ENCODE results near the gene B3GAT1.

The B3GAT1 gene

DNA sequence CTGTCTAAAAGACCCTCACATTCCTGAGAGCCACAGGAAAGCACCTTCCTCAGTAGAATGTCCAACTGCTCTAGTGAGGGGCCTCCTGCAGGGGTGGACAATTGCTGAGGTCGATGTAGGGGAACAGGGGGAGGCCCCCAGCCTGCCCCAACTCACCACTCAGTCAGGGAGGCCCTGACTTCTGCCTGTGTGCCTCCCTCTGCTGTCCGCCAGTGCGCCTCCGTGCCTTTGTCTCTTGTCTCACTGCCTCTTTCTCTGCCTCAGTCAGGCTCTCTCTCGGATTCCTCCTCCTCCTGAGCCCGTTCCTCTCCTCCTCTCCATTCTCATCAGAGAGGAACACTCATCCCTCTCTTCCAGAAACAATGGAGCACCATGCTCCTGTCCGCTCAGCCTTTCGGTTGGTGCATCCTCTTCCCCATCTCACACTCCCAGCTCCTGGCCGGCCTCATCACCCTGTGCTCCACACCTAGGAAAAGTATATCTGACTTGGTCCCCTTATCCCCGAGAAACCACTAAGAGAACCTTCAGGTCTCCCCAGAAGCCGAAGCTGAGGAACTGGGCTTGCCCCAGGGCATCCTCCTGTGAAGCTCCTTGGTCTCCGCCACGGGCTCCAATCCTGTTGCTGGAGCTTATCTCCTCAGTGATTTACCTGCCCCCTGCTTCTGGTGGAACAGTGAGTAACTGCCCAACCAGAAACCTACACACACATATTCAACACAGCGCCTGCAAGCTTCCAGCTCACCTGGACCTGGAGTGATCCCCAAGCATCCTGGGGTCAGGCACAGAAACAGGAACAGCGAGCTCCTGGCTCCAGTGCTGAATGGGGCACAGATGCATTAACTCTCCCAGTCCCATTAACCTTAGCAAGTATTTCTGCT lies 2.3 kb downstream of the B3GAT1 start:
- no peak for DNase-seq

DNA sequence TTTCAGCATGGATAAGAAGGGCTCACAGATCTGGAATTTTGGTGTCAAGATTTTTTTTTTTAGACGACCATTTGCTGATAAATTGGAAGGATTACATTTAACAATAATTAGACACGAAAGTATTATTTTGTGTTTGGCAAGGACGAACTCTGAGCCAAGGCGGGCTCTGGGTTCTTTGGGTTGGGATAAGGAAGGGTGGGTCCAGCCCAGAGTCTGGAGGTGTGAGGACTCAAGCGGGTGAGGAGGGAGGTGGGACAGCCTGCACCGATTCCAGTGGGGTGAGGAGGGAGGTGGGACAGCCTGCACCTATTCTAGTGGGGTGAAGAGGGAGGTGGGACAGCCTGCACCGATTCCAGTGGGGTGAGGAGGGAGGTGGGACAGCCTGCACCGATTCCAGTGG lies 4.1 kb downstream of the B3GAT1 start:
- DNase-seq, result no peak

DNA sequence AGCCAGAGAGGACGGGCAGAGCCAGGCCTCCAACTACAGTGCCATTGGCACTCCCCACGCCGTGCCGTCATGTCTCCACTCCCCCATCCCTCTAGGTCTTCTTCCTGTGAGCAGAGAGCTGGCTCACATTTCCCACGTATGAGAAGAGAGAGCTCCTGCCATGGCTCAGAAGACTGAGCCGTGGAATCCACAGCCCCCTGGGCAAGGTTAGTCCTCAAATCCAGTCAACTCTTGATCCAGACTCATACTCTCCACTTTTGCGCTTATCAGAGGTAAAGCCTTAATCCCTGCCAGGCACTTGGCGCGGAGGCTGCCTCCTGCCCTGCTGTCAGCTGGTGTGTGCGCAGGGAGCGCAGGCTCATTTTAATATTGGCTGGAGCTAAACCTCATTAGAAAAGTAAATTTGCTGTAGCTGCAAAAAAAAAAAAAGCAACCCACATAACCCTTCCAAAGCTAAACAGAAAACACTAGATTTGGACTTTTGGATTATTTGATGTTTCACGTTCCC lies 4.7 kb downstream of the B3GAT1 start:
- no peak for DNase-seq

DNA sequence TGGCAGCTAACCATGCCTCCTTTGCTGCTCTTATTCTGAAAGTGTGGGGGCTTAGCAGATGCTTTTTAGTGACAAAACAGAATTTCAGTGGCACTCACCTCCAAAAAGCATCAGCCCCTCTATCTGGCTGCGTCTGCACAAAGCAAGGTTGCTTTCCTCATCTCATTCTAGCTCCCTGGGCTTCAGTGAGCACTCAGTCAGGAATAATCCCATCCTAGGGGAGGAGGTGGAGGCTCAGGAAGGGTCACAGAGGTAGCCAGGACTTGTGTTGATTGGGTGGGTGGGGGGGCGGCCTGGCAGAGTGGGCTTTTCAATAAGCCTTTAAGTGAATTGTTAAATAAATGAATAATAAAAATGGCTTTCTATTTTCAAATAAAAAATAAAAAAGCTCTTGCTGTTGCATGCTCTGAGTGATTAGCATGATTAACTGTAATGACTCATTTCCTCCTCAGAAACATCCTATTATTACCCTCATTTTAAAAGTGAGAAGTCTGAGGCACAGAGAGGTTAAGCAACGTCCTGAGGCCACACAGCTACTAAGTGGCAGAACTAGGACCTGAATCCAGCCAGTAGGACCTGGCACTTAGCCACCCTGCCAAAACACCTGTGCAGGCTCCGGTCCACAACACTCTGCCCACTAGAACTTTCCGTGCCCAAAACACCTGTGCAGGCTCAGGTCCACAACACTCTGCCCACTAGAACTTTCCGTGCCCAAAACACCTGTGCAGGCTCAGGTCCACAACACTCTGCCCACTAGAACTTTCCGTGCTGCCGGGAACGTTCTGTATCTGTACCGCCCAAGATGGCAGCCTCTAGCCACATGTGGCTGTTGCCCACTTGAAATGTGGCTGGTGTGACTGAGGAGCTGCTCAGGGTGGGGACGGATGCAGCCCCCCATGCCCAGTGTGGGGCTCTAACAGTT lies 5.5 kb downstream of the B3GAT1 start:
- no peak for DNase-seq

DNA sequence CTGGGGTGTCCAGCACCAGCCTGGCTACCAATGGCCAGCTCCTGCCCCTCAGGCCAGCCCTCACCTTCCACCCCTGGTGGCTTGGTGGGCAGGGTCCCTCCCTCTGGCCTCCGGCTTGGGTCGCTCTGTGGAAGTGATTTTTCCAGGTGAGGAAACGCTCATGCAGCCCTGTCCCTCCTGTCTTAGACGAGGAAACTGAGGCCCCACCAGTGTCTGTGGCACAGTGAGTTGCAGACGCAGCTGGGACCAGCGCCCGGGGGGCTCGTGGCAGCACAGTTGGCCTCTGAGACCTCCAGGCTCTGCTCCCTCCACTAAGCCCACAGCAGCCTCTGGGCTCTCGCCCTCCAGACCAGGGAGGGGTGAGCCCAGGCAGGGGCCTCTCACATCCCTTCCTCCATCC lies 6.2 kb downstream of the B3GAT1 start:
- DNase-seq, result no peak

DNA sequence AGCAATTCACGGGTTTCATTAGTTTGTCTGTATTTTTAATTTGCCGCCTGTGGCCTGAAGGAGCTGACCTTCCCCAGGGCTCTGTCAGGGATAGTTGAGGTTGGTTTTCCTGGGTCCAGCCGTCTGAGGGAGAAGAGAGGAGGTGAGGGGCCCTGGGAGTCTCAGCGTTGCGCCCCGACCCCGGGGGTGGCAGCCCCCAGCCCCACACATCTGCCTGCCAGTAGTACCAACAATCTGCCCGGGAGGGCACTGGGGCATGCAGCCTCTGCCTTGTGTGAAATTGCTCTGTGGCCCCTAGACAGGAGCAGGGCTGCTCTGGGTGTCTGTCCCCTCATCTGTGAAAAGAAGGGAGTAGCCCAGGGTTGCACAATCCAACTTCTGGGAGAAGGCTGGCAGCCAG lies 6.6 kb downstream of the B3GAT1 start:
- DNase-seq, result no peak

DNA sequence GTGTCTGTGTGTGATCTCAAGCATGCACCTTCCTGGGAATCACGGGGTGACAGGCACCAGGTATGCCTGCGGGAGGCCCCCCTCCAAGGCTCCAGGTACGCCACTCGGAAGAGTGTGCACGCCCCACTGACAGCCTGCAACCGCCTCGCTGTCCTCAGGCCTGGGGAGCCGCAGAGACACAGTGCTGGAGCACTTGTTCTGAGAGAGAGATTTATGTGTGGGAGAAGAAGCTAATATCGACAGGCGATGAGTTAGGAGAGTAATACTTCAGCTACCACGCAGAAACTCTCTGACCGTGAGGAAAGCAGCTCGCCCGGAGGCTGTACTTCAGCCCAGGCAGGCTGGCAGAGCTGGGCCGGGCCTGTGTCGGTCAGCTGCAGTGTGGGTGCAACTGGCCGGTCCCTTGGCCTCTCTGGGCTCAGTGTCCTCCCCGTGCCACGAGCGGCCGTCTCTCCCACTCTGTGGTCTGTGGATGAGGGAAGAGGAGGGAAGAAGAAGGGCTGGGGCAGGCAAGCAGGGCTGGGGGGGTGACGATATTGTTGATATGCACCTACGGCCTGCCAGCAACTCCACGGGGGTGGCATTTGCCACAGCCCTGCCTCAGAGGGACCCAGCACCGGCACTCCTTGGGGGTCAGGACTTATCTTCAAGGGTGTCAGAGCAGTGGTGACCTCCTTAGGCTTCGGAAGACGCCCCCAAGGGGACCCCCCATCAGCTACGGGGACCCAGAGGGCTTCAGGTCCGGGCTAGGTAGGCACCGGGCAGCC lies 7.3 kb downstream of the B3GAT1 start:
- no peak for DNase-seq

DNA sequence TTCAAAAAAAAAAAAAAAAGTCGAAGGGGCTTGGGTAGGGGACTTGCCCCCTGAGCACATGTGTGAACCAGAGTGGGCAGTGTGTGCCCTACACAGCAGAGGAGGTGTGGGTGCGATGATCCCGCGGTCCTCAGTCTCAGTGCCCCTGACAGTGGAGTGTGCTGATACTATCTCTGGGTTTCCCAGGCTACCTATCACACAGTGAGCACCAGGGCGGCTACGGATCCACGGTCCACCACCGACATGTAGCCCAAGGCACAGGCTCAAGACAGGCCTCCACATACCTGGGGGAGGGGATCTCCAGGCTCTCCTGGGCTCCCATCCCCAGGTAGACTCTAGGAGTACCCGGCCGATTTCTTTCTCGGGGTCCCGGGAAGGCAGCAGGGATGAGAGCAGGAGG lies 9.1 kb downstream of the B3GAT1 start:
- DNase-seq, result no peak

DNA sequence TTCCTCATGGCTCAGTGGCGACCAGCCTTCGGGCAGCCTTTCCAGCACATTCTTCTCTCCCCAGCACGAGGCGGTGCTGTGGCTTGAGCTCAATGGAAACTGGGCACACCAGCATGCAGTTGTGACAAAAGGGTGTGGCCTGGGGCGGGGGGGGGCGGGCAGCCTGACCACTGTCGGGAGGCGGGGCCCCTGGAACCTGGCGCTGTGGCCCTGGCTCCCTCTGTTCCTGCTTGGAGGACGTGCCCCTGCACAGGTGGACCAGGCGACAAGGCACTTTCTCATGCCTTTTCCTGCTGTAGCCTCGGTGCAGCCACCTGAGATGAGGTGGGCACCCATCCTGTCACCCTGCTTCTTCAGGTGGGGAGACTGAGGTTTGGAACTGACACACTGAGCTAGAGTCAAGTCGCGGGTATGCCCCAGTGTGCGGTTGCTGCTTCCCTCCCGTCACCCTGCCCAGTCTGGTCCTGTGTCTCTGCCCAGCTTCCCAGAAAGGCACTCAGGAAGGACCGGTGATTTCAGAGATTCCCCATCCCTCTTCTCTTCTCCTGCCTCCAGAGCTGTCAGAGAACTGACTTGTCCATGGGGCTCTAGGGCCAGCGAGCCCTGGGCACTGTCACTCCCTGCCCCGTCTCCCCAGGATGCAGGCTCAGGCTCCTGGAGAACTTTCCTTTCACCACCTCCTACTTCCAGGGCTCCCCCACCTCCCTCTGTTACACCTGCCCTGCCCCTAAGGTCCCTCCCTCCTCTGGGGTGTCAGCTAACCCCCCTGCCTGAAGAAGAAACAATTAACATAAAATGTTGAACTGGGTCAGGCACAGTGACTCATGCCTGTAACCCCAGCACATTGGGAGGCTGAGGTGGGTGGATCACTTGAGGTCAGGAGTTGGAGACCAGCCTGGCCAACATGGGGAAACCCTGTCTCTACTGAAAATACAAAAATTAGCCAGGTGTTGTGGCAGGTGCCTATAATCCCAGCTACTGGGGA lies 9.9 kb downstream of the B3GAT1 start:
- no peak for DNase-seq

DNA sequence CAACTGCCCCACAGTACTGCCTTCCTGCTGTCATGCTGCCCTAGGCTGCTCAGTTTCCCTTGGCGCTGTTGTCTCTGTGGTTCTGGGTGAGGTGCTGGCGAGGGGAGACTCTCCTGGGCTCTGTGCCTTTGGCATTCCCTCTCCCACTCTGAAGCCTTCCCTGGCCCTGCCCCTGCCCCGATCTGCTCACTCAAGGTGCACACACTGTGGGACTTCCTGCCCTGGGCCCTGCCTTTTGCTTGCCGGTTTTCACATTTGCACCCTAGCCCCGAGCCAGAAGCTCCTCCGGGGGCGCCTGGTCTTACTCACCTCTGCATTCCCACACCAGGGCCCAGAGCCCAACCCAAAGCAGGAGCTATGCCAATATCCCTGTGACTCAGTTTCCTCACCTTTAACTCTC lies 12.0 kb downstream of the B3GAT1 start:
- no peak for DNase-seq

DNA sequence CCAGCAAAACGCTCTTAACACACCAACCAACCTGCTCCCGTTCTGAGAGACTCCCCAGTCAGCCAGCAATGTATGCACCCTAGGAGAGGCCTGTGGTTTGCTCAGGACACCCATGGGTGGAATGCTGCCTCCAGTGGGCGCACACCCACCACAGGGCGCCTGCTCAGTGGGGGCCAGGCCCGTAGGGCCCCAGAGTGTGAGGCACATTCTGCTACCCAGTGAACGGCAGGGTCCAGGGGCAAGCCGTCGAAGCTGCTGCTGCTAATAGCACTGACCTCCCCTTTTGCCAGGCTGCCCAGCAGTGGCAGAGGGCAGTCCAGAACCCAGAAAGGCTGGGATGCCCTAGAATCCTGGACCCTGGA lies 12.8 kb downstream of the B3GAT1 start:
- DNase-seq, result no peak

DNA sequence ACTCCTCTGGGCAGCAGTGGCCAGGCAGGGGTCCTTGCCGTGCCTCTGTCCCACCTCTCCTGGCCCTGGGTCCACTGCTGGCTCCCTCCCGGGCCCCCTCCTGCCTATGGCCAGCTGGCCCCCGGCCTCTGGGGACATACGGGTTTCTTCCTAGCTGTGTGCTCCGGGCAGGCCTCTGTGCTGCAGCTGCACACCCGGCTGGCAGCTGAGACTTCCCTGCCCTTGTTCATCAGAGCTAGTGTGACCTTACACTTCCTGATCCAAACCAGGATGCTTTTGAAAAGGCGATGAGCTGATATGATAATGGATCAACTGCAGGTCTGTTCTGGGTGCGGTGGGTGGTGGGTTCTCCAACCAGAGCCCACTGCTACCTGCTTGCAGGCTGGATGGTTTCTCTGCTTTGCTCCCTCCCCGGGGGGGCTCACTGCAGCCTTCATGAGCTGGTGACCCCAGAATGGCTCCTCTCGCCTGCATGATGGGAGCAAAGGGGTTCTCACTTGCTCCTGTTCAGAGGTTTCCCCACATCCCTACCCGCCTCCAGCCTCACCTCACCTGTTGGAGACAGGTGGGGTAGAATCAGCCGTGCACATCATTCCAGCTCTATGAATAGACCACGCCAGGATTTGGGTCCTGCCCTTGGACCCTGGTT lies 13.3 kb downstream of the B3GAT1 start:
- DNase-seq, result no peak

DNA sequence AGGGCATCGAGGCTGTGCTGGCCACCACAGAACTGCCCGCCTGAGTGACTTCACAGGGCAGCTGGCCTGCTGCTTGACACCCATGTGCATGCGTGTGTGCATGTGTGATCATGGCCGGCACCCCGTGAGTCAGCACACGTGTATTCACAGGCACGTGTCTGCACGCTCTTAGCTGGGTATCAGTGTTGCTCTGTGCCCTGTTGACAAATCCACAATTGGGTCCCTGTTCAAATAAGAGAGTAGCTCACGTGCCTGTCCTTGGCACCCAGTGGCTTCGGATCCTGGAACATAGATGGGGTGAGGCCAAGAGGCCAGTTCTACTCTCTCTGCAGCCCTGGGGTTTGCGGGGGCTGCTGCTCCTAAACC lies 14.0 kb downstream of the B3GAT1 start:
- DNase-seq, result no peak

DNA sequence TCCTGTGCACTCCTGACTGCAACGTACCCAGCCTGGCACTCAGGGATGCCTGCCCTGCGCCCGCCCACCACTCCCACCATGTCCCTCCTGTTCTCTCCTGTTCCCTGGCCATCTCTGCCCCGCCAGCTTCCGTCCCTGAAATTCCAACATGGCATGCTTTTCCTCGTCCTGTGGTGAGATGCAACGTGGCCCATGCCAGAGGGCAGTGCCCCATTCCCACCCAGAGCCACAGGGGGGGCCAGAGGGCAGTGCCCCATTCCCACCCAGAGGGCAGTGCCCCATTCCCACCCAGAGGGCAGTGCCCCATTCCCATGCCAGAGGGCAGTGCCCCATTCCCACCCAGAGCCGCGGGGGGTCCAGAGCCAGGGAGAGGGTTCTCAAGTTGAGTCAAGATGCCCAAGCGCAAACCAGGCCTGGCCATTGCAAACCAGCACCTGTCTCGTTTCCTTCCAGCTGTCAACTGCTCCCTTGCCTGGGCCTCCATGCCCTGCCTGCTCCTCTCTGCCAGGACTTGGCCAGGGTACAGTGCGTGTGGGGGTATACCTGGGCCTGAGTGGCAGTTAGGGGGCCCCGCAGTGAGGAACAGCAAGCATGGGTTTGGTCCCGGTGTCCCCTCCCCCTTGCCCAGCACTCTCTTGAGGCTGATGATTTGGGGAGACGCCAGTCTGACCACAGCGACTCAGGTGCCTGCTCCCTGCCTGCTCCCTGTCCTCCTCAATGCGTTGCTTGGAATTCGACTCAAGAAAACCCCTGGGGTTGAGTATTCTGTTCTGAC lies 14.6 kb downstream of the B3GAT1 start:
- no peak for DNase-seq

DNA sequence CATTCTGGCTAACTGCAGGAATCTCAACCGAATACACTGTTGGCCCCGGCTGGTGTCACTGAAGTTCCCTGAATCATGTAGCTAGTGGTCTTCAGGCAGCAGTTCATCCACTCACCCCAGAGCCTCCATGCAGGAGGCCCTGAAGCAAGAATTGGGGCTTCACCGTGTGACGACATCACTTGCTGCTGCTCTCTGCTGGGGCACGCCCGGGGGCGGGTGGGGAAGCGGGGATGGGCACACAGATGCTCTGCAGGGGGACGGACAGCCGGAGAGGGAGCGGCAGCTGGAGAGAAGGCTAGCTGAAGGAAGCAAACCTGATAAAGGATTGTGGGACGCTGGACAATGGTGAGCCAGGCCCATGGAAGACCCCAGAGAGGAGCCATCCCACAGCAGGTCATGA lies 17.0 kb downstream of the B3GAT1 start:
- no peak for DNase-seq

DNA sequence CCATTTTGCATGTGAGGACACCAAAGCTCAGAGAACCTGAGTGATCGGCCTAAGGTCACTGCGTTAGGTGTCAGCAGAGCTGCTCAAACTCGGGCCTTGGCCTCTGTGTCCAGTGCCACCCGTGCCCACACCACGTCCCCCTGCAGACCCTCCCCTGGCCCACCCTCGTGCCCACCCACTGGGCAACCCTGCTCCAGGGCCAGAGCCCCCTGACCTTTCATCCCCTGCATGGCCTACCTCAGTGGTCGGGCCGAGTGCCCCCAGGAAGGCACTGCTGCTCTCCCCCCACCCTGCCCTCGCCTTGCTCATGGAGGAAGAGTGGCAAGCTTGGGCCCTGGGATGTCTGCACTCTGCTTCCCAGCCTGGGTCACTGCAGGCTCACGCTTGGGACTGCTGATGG lies 17.7 kb downstream of the B3GAT1 start:
- DNase-seq, result no peak

DNA sequence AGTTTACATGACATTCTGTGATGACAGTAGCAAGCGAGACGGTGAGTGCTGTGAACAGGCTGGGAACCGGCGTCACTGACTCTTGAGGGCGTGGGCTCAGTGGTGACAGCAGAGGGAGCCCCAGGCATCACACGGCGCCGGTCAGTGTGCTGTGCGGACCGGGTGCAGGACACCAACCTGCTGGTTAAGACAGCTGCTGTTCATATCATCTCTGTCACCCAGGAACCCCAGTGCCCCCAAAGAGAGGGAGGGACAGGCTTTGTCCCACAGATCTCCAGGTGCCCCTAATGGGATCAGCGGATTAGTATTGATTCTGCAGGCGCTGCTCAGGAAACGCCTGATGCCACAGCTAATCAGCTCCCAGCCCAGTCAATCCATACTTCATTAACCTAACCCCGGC lies 18.4 kb downstream of the B3GAT1 start:
- DNase-seq, result no peak

DNA sequence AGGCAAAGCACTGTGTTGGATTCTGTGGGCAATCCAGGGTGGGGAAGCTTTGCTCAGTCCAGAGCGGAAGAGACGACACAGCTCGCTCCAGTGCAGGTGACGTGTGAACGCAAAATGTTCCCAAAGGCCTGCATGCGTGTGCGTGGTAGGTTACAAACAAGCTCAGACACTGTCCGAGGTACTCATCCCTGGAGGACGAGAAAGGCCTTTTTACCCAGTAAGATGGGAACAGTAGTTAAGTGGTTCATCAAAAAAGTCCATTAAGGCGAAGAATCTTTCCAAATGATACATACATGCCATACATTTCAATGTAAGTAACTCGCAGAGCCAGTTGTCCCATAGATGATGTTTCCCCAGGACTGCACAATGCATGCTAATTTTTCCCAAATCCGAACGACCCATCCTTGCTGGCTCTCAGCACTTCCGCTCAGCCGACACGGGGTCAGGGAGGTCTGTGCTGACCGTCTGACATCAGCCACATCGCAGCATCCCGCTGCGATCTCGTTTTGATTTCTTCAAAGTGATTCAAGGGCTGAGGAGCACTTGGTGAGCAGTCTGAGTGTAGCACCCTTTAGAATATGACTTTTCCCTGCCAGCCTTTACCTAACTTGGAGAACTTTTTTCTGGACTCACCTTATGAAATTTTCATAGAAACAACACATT lies 19.0 kb downstream of the B3GAT1 start:
- DNase-seq, result no peak

DNA sequence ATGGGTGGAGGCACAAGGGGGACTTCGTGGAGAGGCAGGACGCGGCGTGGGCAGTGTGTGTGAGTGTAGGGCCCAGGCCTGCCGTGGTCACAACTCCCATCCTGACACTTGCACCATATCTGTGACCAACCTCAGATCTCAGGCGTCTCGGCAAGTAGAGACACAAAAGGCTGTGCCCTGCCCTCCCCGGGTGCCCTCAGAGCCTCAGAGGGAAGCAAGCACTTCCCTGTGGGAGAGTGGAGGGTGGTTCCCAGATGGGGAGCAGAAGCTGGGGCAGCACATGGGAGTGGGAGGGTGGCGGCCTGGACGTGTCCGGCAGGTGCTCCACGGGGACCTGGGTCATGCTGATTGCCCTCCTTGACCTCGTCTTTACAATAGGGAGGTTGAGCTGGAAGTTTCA lies 20.4 kb downstream of the B3GAT1 start:
- DNase-seq, result no peak

Data from NCI-H2107 (cell line).